Ramos (cell line): Measurements from ENCODE around the gene AARS2.
"Not testable (repeated sequence)": the region's sequence is repeated elsewhere in the genome, so short reads cannot be mapped to it uniquely, and the experiment has no call there.

Experiments used
- in situ Hi-C: fragments of 300-500 bp; cut with MboI; formaldehyde crosslinking; loops from one replicate; pipeline ENCODE4 v1.14.3; 2022; ENCODE audit warnings: low sequenced_read_pairs; ENCODE audit not compliant: unreplicated experiment

AARS2 gene

DNA sequence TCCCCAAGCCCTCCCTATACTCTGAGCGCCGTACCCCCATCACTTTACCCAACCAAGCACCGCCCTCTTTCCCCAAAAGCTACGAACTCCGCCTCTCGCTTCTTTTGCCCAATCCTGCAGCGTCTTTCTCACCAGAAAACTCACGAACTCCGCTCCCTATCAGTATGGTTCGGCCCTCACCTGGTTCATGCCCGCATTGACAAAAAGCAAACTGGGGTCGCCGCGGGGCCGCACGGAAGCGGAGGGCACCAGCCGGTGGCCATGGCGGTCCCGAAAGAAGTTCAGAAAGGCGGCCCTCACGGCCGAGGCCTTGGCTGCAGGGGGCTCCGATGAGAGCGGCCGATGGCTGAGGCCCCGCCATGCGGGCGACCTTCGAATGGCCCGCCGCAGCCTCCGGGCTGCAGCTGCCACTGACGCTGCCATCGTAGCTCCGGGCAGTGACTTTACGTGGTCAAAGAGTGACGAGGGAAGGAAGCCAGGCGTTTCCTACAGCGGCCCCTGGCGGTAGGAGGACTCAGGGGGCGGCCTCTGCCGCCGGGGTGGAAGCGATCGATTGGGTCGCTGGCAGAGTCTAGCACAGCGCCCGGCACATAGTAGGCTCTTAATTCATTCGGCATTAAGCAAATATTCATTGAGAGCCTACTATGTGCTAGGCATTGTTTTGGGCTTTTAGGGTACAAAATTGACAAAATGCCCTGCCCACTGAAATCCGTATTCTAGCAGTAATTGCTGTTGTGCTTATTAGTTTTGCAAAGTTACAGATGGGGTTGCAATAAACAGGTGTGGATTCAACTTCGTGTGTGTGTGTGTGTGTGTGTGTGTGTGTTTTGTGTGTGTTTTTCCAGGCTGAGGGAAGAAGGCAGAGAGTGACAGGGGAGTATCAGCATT, at the start of gene AARS2:
Gene AARS2 (minus strand): TSS at position 447 of the 888 bp plus-strand sequence. CDS start 24 bp downstream, at position 423.
- in situ Hi-C loops, result no loop called here

DNA sequence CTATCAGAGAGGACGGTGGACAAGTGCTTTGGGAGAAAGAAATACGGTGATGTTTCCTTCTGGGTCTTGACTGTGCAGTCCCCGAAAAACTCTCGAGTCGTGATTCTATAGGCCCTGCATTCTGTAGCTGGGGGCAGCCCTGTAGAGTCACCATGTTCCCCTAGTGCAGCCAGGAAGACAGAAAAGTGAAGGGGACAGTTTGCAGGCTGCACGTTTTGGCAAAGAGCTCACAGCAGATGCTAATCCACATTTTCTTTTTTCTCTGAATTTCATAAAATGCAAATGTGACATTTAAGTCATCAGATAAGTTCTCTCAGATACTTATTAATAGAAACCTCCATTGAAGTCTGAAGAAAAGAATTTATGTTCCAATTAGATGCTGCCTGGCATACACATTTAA, 48.8 kb upstream of the AARS2 start:
- in situ Hi-C loops, result no loop called here

DNA sequence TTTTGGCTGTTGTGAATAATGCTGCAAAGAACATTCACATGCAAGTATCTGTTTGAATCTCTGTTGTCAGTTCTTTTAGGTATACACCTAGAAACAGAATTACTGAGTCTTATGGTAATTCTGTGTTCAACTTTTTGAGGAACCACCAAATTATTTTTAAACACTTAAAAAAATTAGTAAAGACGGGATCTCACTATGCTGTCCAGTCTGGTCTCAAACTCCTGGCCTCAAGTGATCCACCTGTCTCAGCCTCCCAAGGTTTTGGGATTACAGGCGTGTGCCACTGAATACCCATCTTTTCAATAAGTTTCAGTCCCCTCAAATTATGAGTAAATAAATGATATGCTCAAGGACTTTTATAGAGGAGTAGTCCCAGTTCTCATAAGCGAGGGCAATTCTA, 46.8 kb upstream of the AARS2 start:
- in situ Hi-C loops, result no loop called here

DNA sequence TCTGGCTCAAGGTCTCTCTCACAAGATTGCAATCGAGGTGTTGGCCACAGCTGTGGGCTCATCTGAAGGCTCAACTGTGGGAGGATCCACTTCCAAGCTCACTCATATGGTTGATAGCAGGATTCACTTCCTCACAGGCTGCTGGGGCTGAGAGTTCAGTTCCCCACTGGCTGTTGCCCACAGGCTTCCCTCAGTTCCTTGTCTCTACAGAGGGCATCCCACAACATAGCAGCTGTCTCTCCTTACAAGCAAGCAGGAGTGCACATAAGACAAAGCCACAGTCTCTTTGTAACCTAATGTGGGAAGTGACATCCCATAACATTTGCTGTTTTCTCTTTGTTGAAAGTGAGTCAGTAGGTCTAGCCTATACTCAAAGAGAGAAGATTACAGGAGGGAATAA, 43.3 kb upstream of the AARS2 start:
- in situ Hi-C loops, result no loop called here

DNA sequence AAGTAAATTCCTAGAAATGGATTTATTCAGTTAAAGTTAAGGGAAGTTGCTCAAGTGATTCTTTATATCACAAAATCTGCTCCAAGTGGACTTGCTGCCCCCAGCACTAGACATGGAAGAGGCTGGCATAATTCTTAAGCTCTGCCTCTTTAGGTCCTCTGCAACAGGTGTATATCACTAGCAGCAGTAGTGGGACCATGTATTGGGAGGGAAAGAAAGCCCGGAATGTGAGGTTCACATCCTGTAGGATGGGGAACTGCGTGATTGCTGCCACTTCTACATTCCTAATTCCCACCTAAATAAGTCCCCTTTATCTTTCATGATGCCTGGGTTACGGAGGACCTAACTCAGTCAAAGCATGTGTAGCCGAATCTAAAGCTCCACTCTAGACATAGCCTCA, 42.5 kb upstream of the AARS2 start:
- in situ Hi-C loops, result no loop called here

DNA sequence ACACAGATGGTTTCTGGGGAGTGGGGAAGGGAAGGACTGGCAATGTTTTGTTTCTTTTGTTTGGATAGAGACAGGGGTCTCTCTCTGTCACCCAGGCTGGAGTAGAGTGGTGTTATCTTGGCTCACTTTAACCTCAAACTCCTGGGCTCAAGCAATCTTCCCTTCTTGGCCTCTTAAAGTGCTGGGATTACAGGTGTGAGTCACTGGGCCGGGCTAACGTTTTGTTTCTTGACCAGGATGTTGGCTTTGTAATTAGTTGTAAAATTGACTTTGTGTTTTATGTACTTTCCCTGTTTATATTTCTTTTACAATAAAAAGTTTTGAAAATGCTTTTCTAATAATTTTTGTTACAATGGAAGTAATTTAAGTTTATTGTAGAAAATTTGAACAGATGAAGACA, 40.2 kb upstream of the AARS2 start:
- in situ Hi-C loops, result no loop called here

DNA sequence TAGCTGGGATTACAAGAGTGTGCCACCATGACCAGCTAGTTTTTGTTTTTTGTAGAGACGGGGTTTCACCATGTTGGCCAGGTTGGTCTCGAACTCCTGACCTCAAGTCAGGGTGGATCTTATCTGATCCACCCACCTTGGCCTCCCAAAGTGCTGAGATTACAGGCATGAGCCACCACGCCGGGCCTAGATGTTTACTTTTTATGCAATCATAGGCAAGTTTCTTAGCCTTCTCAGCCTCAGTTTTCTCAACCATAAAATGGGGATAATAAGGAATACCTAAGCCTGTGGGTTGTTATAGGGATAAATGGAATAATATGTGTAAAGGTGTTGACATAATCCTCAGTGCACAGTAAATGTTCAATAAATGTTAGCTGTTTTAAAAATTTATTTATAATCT, 39.1 kb upstream of the AARS2 start:
- in situ Hi-C loops, result no loop called here

DNA sequence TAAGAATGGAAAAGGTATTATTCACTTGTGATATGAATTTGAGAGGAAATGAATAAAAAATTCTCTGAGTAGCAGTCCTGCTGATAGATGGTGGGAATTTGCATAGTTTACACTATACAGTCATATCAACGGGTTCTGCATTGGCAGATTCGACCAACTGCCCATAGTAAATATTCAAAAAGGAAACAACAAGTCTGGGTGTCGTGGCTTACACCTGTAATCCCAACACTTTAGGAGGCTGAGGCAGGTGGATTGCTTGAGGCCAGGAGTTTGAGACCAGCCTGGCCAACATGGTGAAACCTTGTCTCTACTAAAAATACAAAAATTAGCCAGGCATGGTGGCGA, 37.5 kb upstream of the AARS2 start:
- in situ Hi-C loops, result not testable (repeated sequence)

DNA sequence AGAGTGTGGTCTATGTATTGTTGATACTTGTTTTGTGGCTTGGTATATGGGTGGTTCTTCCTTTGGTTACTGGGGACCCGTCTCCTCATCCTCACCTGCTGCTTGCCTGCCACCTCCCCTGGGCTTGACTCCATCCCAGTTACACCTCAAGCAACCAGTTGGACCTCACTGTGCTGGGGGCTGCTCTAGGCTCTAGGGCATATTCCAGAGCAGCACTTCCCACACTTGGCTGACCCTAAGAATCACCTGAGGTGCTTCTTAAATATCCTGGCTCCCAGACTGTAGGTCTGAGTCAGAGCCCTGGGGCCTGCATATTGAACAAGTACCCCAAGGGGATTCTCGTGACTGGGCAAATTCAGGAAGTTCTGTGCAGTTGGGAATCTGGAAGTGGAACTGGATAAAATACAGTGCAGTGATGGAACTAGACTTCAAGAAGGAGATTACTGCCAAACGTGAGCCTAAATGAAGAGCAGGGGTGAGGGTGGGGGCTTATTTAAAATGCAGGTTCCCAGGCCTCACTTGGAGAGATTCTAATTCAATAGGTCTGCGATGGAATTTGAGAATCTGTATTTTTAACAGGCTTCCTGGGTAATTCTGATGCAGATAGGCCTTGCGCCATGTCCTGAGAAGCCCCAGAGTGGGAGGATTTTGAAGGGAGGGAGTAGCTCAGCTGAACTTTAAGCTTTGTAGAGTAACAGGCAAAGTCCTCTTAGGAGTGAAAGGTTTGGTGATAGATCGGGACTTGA, 36.9 kb upstream of the AARS2 start:
- in situ Hi-C loops, result loop anchor here (25.0 kb wide), 1 partner anchor 188 kb away; the partner anchor contains the start of gene CAPN11

DNA sequence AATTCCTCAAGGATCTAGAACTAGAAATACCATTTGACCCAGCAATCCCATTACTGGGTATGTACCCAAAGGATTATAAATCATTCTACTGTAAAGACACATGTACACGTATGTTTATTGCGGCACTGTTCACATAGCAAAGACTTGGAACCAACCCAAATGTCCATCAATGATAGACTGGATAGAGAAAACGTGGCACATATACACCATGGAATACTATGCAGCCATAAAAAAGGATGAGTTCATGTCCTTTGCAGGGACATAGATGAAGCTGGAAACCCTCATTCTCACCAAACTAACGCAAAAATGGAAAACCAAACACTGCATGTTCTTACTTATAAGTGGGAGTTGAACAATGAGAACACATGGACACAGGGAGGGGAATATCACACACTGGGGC, 33.7 kb upstream of the AARS2 start:
- in situ Hi-C loops, result loop anchor here (25.0 kb wide), 1 partner anchor 185 kb away; the partner anchor contains the start of gene CAPN11

DNA sequence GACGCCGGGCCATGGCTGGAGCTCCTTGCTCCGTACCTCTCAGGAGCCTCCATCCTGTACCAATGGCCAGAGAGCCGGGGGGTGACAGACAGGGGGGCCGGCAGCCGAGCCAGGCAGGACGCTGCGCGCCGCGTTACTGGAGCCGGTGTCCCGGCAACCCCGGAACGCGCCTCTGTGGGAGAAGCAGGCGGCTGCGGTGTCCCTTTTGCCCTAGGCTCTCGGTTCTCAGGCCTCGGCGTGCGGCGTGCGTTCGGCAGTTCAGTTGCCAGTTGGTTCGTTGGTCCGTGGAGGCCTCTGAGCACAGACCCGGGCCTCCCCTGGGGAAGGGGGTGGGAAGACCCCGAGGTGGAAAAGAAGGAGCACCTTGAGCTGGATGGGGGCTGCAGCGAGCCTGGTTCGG, 29.3 kb upstream of the AARS2 start, which contains the start of gene SPATS1:
Gene SPATS1 (plus strand): TSS at position 162 of the 400 bp plus-strand sequence. CDS start 446 bp downstream, outside the sequence.
- in situ Hi-C loops, result loop anchor here (25.0 kb wide), 1 partner anchor 180 kb away; the partner anchor contains the start of gene CAPN11

DNA sequence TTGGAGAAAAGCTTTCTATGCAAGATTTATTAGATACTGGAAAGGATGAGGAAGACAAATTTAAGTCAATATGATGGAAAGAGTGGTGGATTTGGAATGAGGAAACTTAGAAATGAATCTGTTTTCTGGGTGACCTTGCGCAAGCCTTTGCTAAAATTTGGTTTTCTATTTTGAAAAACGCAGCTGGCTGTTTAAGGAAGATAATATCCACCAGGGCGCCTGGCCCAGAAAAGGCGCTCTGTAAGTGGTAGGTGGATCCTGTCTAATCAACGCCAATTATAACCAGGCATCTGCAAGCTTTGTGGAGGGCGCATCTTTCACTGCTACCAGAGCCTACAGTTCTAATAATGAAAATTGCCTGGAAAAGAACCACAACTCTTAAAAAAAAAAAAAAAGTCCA, 28.9 kb upstream of the AARS2 start:
- in situ Hi-C loops, result loop anchor here (25.0 kb wide), 1 partner anchor 180 kb away; the partner anchor contains the start of gene CAPN11

DNA sequence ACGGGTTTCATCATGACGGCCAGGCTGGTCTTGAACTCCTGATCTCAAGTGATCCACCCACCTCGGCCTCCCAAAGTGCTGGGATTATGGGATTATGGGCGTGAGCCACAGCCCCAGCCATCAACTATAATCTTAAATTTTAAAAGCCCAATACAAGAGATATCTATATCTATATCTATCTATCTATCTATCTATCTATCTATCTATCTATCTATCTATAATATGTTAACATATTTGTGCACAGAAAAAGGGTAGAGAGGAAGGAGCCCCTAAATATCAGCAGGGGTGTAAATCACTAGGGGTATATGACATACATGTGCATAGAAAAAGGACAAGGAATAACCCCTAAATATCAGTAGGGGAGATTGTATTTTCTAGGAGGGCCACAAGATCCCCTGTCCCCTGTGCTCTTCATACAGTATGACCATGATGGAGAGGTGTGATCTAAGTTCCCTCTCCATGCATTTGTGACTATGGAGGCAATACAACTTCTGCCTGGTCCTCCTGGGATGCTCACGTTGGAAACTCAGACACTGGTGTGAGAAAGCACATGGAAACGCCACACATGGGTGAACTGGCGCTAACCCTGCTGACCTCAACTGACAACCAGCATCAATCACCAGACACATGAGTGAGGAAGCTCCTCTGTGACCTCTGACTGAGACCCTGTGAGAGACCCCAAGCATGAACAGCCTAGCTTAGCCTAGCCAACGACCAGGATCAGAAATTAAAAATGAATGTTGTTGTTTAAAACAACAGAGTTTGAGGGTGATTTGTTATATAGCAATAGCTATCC, 28.1 kb upstream of the AARS2 start:
- in situ Hi-C loops, result loop anchor here (25.0 kb wide), 1 partner anchor 179 kb away; the partner anchor contains the start of gene CAPN11

DNA sequence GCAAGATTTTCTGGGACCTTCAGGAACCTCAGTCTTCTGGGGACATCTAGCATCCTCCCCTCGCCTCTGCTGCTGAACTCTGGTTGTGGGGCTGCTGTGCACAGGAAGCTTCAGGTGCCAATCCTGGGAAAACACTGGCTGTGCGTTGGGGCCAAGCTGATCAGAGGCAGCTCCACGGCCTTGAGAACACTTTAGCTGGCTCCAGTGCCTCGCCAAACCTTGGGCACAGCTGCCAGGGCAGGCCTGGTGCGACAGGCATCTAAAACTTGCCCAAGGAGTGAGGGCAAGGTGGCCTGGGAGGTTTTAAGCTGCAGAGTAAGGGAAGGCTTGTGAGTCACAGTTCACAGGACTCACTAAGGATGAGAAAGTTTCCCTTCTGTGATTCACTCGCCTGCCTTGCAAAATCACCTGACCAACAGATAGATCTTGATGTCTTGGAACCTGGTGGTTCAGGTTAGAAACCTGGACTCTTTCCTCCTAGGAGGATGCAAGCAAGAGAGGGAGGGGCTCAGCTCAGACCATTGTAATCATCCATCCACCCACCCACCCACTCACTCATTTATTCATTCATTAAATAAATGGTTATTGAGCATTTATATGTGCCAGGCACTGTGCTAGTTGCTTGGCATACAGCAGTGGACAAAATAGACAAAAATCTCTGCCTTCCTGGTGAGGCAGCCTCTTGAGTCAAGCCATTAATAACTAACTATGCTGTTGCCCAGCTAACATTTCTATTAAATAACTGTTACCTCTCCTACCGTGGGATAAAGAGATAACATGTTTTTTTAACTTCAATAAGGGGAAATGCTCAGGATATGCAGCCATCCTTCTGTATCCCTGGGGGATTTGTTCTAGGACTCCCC, 26.8 kb upstream of the AARS2 start:
- in situ Hi-C loops, result loop anchor here (5.0 to 25.0 kb wide), 2 partner anchors 73 to 178 kb away; partner anchors contain the start of genes CAPN11 and NFKBIE

DNA sequence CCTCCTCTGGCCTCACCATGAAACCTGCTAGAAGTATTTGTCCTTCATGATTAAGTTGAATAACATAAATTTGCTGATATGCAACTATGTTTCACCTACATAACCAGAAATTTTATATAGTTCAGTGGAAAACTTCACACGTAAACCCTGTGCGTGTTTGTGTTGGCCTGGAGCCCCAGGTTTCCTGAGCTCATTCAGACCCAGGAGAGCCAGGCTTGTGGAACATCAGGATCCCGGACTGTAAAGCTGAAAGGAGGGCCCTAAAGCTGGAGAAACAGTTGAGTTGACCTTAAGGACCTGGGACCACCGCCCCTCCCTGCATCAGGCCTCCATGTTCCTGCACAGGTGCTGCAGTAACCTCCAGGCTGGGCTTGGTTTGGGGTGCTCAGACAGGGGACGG, 26.2 kb upstream of the AARS2 start:
- in situ Hi-C loops, result loop anchor here (5.0 to 25.0 kb wide), 2 partner anchors 72 to 177 kb away; partner anchors contain the start of genes CAPN11 and NFKBIE

DNA sequence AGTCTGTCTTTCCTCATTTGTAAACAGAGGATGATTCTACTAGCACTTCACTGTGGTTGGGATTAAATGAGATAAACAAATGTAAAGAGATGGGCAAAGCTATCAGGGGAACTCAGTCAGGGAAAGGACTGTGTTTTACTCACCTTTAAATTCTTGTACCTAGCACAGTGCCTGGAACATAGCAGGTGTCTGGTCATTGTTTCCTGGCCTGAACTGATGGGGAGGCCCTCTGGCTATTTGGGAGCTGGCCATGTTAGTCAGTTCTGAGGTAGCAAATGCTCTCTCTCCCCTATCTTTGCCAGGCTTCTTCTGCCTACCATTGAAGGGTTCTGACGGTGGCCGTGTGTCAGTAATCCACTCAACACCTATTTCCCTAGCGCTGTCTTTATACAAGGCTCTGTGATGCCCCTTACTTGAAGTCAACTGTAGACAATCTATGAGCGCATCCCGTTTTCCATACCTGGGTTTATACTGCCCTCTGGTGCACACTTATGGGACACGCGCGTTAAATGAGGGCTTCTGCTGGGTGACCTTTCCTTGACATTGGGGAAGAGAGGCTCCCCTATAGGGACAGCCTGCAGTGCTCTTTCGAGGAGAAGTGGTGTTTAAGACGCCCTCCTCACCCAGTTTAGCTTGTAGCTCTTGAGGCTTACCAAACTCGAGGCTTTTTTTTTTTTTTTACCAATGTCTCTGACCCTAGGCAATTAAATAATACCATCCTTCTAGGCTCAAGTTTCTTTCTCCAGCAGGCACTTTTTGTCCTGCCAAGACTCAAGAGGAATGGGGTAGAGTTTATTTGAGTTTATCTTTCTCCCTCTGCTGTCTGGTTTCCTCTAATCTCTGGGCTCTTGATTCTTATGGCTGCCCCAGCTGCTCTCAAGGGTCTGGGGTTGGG, 25.3 kb upstream of the AARS2 start:
- in situ Hi-C loops, result loop anchor here (5.0 to 25.0 kb wide), 2 partner anchors 71 to 176 kb away; partner anchors contain the start of genes CAPN11 and NFKBIE

DNA sequence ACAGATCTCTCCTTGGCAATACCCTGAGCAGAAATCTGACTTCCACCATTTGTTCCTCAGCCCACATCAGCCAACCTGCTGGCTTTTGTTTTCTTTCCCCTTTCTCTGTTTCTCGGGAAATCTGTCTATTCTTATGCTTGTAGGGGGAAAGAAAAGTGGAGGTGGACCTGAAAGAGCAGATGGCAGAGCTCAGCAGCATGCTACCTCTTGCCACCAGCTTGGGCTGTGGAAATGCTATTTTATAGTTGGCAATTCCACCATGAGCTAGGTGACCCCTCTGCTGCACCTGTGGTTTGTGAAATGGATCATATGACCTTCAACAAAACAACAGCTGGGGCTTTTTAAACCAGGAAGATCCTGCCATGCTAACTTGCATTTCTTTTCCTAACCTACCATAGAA, 22.5 kb upstream of the AARS2 start:
- in situ Hi-C loops, result loop anchor here (5.0 to 25.0 kb wide), 2 partner anchors 68 to 173 kb away; partner anchors contain the start of genes CAPN11 and NFKBIE

DNA sequence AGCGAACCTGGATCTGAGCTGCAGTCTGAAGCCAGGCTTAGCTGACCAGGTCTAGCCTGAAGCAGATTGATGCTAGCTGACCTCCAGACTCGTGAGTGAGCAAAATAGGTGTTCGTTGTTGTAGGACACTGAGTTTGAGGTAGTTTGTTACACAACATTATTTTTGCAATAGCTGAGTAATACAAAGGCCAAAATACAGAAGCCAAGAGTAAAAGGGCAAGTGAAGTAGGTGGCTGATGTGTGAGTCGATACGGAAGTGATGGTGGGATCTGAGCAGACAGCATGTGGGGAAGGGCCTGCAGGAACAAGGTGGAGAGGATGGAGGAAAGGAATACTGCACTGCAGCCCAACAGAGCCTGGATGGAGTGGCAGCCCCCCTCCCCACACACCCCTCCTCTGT, 20.8 kb upstream of the AARS2 start:
- in situ Hi-C loops, result loop anchor here (25.0 kb wide), 1 partner anchor 172 kb away; the partner anchor contains the start of gene CAPN11
